Stimulated activated CD8-positive, alpha-beta memory T cell treated with anti-CD3 and anti-CD28 coated beads, Interleukin-15, amount 100 ng/mL, for 48 hours (primary cell): ENCODE data around the gene NFKB2.

Source experiments
- DNase-seq, 2 donors: peaks; one replicate each; pipeline ENCODE4 v3.0.0-alpha.2; 2020; ENCODE audit warnings: low read depth in 2 of 2

The NFKB2 gene

GRCh38 chr10:102394801-102395399, 605 bp upstream of the NFKB2 start:
- peak; percentile 36 to 67 for DNase-seq

DNA sequence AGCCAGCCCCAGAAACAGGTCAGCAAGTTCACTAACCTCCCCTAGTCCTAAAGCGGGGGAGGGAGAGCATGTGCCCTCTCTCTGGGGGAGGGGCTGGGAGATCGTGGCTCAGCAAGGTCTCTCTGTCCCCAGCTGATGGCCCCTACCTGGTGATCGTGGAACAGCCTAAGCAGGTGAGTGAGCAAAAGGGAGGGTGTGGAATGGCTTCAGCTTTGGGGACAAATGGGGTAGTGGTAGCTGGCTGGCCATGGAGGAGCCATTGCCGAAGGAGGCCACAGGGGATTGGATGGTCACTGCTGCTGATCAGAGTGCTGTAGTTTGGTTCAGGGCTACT, 779 bp downstream of the NFKB2 start:
- DNase-seq, result no peak

GRCh38 chr10:102396730-102397151, 1.2 kb downstream of the NFKB2 start:
- DNase-seq, result no peak

GRCh38 chr10:102397222-102398171, 2.0 kb downstream of the NFKB2 start:
- DNase-seq, result no peak

DNA sequence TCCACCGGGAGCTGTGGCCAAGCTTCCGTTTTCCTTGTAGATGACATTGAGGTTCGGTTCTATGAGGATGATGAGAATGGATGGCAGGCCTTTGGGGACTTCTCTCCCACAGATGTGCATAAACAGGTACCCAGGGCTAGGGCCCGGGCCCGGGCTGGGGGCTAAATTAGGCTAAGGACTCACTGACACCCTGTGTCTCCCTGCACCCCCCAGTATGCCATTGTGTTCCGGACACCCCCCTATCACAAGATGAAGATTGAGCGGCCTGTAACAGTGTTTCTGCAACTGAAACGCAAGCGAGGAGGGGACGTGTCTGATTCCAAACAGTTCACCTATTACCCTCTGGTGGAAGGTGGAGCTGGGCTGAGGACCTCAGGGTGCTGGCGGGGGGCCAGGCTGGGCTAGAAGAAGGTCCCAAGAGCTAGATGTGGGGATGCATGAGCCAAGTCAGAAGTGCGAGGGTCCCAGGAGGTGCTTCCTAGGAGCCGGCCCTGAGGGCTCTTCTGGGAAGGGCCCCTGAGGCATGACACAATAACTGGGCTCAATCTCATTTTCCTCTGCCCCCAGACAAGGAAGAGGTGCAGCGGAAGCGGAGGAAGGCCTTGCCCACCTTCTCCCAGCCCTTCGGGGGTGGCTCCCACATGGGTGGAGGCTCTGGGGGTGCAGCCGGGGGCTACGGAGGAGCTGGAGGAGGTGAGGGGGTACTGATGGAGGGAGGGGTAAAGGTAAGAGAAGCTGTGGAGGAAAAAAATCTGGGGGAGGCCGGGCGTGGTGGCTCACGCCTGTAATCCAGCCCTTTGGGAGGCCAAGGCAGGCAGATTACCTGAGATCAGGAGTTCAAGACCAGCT, 2.9 kb downstream of the NFKB2 start:
- no peak for DNase-seq

- peak; percentile 82 to 86 for DNase-seq
Measured at GRCh38 chr10:102399217-102400021, 3.9 kb downstream of the NFKB2 start.

DNA sequence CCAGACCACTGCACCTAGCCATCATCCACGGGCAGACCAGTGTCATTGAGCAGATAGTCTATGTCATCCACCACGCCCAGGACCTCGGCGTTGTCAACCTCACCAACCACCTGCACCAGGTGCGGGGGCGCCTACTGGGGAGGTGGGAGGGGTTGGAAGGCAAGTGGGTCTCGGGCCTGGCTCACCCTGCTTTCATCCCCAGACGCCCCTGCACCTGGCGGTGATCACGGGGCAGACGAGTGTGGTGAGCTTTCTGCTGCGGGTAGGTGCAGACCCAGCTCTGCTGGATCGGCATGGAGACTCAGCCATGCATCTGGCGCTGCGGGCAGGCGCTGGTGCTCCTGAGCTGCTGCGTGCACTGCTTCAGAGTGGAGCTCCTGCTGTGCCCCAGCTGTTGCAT, 4.6 kb downstream of the NFKB2 start:
- DNase-seq, result no peak

GRCh38 chr10:102400598-102401341, 5.3 kb downstream of the NFKB2 start:
- DNase-seq, result no peak

DNA sequence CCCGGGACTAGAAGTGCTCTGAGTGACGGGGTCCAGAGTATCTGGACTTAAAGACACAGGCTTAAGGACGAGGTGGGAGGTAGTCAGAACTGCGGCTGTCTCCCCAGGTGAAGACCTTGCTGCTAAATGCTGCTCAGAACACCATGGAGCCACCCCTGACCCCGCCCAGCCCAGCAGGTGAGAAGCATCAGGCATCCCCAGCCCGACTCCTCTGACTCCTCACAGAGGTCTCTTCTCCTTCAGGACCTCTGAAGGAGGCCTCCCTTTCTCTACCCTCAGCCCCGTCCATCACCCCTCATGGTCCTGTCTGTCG, 5.8 kb downstream of the NFKB2 start:
- DNase-seq, result no peak

DNA sequence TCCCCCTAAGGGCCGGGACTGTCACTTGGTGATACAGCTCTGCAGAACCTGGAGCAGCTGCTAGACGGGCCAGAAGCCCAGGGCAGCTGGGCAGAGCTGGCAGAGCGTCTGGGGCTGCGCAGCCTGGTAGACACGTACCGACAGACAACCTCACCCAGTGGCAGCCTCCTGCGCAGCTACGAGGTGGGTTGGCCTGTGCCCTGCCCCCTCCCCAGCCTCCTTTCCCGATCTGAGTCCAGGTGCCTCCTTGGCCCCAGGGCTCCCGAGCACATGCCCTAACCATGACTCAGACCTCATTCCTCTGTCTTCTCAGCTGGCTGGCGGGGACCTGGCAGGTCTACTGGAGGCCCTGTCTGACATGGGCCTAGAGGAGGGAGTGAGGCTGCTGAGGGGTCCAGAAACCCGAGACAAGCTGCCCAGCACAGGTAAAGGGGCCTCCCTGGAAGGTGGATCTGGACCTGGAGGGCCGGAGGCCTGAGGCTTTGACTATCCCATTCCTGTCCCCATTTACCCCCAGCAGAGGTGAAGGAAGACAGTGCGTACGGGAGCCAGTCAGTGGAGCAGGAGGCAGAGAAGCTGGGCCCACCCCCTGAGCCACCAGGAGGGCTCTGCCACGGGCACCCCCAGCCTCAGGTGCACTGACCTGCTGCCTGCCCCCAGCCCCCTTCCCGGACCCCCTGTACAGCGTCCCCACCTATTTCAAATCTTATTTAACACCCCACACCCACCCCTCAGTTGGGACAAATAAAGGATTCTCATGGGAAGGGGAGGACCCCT, 6.4 kb downstream of the NFKB2 start:
- no peak for DNase-seq

DNA sequence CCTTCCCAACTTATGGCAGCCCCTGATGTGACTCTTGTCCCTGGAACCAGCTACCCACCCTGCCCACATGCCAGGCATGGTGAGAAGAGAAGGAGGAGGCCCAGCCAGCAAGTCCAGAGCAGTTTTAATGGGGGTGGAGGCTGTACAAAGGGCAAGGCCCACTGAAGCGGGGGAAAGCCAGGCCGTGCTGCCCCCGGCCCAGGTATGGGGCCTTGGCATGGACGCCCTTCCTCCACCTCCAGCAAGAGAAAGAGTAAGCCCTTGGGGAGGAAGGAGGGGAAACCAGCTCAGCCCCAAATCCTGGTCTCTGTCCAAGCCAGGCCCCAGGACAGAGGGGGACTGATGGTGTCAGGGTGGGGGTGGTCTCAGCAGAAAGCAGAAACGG, 7.0 kb downstream of the NFKB2 start:
- no peak for DNase-seq

DNA sequence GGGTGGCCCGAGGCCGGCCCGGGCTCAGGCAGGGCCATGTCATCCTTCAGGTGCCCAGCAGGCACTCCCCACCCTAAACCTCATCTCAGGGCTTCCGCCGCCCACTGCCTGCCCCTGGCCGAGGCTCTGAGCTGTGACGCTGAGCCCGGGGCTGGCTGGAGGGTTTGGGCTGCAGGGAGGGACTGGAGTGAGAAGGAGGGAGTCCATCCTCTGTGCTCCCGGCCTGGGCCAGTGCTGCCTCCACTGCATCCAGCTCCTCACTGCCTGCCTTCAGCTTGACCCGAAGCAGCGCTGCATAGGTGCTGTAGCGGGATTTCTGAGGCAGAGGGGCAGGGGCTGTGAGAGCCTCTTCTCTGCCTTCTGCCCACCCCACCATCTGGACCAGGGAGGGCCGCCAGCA, 7.6 kb downstream of the NFKB2 start:
- no peak for DNase-seq

DNA sequence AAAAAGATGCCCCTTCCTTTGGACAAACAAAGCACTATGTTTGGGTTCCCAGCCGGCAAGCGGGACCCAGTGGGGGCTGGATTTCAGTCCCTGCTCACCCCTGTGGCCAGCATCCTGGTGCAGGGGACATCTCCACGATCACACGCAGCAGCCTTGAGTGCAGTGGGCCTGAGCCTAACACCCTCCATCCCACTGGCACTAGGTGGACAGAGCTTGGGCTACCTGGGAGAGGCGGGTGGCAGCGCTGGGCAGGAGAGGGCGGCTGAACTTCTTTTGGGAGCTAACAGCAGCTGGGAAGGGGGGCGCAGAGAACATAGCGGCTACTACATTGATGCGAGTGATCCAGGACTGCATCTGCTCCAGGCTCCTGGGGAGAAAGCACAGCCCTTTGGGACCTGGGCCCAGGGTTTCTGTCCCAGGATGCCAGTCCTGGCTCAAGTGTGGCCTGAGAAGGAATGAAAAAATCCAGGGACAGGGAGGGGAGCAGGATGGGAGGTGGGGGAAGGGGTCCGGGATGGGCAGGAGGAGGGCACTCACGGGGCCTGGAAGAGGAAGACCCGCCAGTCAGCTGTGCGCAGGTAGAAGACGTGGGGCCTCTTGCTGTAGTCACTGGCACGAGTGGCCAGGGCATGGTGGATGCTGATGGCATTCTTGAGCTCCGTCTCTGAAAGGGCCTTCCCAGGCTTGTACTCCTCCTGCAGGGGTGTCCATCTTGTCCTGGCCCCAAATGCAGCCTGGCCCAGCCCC, 9.0 kb downstream of the NFKB2 start:
- no peak for DNase-seq

DNA sequence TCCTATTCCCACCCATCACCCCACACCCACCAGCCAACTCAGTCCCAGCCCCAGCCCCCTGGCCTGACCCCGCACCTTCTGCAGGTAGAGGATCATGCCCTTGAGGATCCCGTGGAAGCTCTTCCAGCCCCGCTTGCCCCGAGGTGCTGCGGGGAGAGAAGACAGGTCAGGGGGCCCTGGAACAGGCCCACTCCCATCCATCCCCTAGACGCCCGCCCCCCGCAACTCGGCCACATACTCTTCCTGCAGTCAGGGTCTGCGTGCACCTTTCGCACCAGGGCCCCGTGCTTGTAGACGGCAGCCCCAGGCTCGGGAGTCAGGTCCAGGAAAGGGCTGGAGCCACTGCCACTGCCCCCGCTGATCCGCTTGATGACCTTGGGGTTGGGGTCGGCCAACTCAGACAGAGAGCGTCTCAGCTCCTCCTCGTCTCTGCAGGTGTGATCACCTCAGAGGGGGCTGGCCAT, 9.6 kb downstream of the NFKB2 start:
- DNase-seq, result no peak

GRCh38 chr10:102405632-102406031, 10.1 kb downstream of the NFKB2 start:
- no peak for DNase-seq

- DNase-seq, result no peak
Measured at GRCh38 chr10:102406815-102407214, 11.3 kb downstream of the NFKB2 start.

- no peak for DNase-seq
Measured at GRCh38 chr10:102407425-102408130, 12.1 kb downstream of the NFKB2 start.

GRCh38 chr10:102408131-102408727, 12.7 kb downstream of the NFKB2 start:
- no peak for DNase-seq
